Mesenchymal stem cell (in vitro differentiated cells and primary cell): ENCODE results near the gene TMEM94. TPM values are rescaled to one million over a fixed set of nuclear protein-coding genes. Genes with fewer than 3 reads are reported as not detected.

ENCODE experiments used
- small RNA-seq: library from polyadenylated mRNA; stranded (forward); fragments of <200 nt; extraction: miRNeasy Mini kit (QIAGEN cat#:217004); gene quantifications from one replicate; pipeline ENCODE3, GENCODE V24; 2013; ENCODE audit warnings: low read depth

TMEM94 gene

Small RNA genes lying within 50 kb of the gene (small RNA-seq; reads per million reads assigned to genes)
- not detected for gene RF00019
- gene RNU6-938P, result not detected
